GM23338 (cell line): ENCODE data around the gene SERPINI2. TPM values are rescaled to one million over a fixed set of nuclear protein-coding genes. Genes with fewer than 3 reads are reported as not detected.

ENCODE experiments used
- ATAC-seq: fragments of 200-7000 bp; cut with Tn5 transposase; 3 replicates; pipeline ENCODE4 v1.9.1; 2020
- DNase-seq: peaks from one replicate; pipeline ENCODE4 v3.0.0-alpha.2; 2015; ENCODE audit warnings: low spot score
- H2AFZ ChIP-seq: fragments of 200-600 bp; sonication (generic); 2 replicates; pipeline ENCODE4 v1.8.0; 2016; ENCODE audit warnings: antibody characterized with exemption, mild to moderate bottlenecking, moderate library complexity
- H3F3A ChIP-seq: fragments of 200-600 bp; sonication (generic); replicated peaks from 2 replicates; pipeline ENCODE4 v1.8.0; 2017; ENCODE audit warnings: antibody characterized with exemption, mixed run types, low read depth
- H3K27ac ChIP-seq: fragments of 200-600 bp; sonication (generic); 2 replicates; pipeline ENCODE4 v1.6.1; 2016; ENCODE audit warnings: low read depth
- H3K27me3 ChIP-seq: fragments of 200-600 bp; sonication (generic); 2 replicates; pipeline ENCODE4 v1.8.0; 2016; ENCODE audit warnings: mild to moderate bottlenecking, mixed run types, moderate library complexity; ENCODE audit not compliant: insufficient read depth
- H3K36me3 ChIP-seq: fragments of 200-600 bp; sonication (generic); 2 replicates; pipeline ENCODE4 v1.8.0; 2016; ENCODE audit warnings: mild to moderate bottlenecking; ENCODE audit not compliant: insufficient read depth
- H3K4me1 ChIP-seq: fragments of 200-600 bp; sonication (generic); 2 replicates; pipeline ENCODE4 v1.8.0; 2016; ENCODE audit warnings: mild to moderate bottlenecking, moderate library complexity; ENCODE audit not compliant: insufficient read depth
- H3K4me2 ChIP-seq: fragments of 200-600 bp; sonication (generic); 2 replicates; pipeline ENCODE4 v1.7.1; 2017; ENCODE audit warnings: mixed run types
- H3K4me3 ChIP-seq: fragments of 200-600 bp; sonication (generic); 2 replicates; pipeline ENCODE4 v1.6.1; 2016; ENCODE audit warnings: mixed run types
- H3K79me2 ChIP-seq: fragments of 200-600 bp; sonication (generic); replicated peaks from 2 replicates; pipeline ENCODE4 v1.8.0; 2017; ENCODE audit warnings: mild to moderate bottlenecking; ENCODE audit not compliant: insufficient read depth
- H3K9me2 ChIP-seq: fragments of 200-600 bp; sonication (generic); 2 replicates; pipeline ENCODE4 v1.8.0; 2017; ENCODE audit not compliant: insufficient read depth
- H4K20me1 ChIP-seq: fragments of 200-600 bp; sonication (generic); replicated peaks from 2 replicates; pipeline ENCODE4 v1.8.0; 2017; ENCODE audit warnings: mild to moderate bottlenecking; ENCODE audit not compliant: insufficient read depth
- H3K27ac Mint-ChIP-seq: 2 replicates; pipeline ENCODE4 v1.8.0; 2020; ENCODE audit warnings: inconsistent platforms, mild to moderate bottlenecking, moderate library complexity, mixed read lengths
- H3K27me3 Mint-ChIP-seq: 3 replicates; pipeline ENCODE4 v1.8.0; 2022; ENCODE audit warnings: low read depth, mild to moderate bottlenecking, moderate library complexity, mixed read lengths, inconsistent platforms; ENCODE audit not compliant: insufficient read depth, poor library complexity
- H3K36me3 Mint-ChIP-seq: 3 replicates; pipeline ENCODE4 v1.8.0; 2021; ENCODE audit warnings: low read depth, mild to moderate bottlenecking, inconsistent platforms, moderate library complexity, mixed read lengths
- H3K4me1 Mint-ChIP-seq: 3 replicates; pipeline ENCODE4 v1.8.0; 2020; ENCODE audit warnings: mild to moderate bottlenecking, inconsistent platforms, mixed read lengths
- H3K4me3 Mint-ChIP-seq: 3 replicates; pipeline ENCODE4 v1.8.0; 2021; ENCODE audit warnings: moderate library complexity, mild to moderate bottlenecking, inconsistent platforms, mixed read lengths
- H3K9me3 Mint-ChIP-seq: 3 replicates; pipeline ENCODE4 v1.8.0; 2020; ENCODE audit warnings: moderate library complexity, mild to moderate bottlenecking, inconsistent platforms, mixed read lengths
- CREB1 ChIP-seq: fragments of 250-450 bp; sonication (Bioruptor Pico); IDR thresholded peaks from 2 replicates; pipeline ENCODE4 v1.5.0; 2020; ENCODE audit warnings: low read depth, mild to moderate bottlenecking, moderate library complexity
- EZH2 ChIP-seq: fragments of 200-600 bp; sonication (generic); IDR thresholded peaks from one replicate; pipeline ENCODE4 v1.8.0; 2017; ENCODE audit warnings: antibody characterized with exemption, mild to moderate bottlenecking, low read depth; ENCODE audit not compliant: unreplicated experiment
- EZH2phosphoT487 ChIP-seq: fragments of 200-600 bp; sonication (generic); IDR thresholded peaks from one replicate; pipeline ENCODE4 v1.8.1; 2018; ENCODE audit warnings: antibody characterized with exemption; ENCODE audit not compliant: unreplicated experiment
- JUNB ChIP-seq: IDR thresholded peaks from one replicate; pipeline ENCODE4 v1.6.1; 2016; ENCODE audit warnings: antibody characterized with exemption; ENCODE audit not compliant: unreplicated experiment
- NANOG ChIP-seq: IDR thresholded peaks from 2 replicates; pipeline ENCODE4 v1.6.1; 2016; ENCODE audit warnings: antibody characterized with exemption, borderline replicate concordance
- POLR2AphosphoS5 ChIP-seq: IDR thresholded peaks from 2 replicates; pipeline ENCODE4 v1.6.1; 2016; ENCODE audit warnings: antibody characterized with exemption, low read depth
- STAT1 ChIP-seq: IDR thresholded peaks from one replicate; pipeline ENCODE4 v1.6.1; 2016; ENCODE audit warnings: antibody characterized with exemption; ENCODE audit not compliant: unreplicated experiment
- ZNF114 ChIP-seq: fragments of 250-450 bp; sonication (Bioruptor Pico); IDR thresholded peaks from 2 replicates; pipeline ENCODE4 v1.5.0; 2020; ENCODE audit warnings: mild to moderate bottlenecking, moderate library complexity
- polyA plus RNA-seq: library from polyadenylated mRNA; unstranded; fragments of >200 nt; fragmentation: Nextera tagmentation; extraction: Ambion mirVana; gene quantifications from 2 replicates; pipeline ENCODE4 v1.2.1, GENCODE V29; 2016
- total RNA-seq: library from RNA; depleted of rRNA; stranded (reverse); fragments of >200 nt; shearing (Covaris generic); gene quantifications from 2 replicates; pipeline ENCODE4 v1.2.3, GENCODE V29; 2014
- TF ChIP-seq, protein P1 (sequence below), 2 experiments: fragments of 200-600 bp in 1 of 2; sonication (generic) in 1 of 2; conservative IDR thresholded peaks; 2 replicates each; pipeline versions ENCODE4 v1.5.1 to v1.6.1; 2016 to 2017; ENCODE audit warnings: antibody characterized with exemption in 2 of 2, low read depth in 2 of 2, mild to moderate bottlenecking in 2 of 2, moderate library complexity in 1 of 2
- TF ChIP-seq, protein P2 (sequence below): IDR thresholded peaks from 2 replicates; pipeline ENCODE4 v1.6.1; 2016; ENCODE audit warnings: antibody characterized with exemption
- TF ChIP-seq, protein P3 (sequence below): IDR thresholded peaks from one replicate; pipeline ENCODE4 v1.6.1; 2018; ENCODE audit warnings: antibody characterized with exemption; ENCODE audit not compliant: unreplicated experiment
- TF ChIP-seq, protein P4 (sequence below): fragments of 250-450 bp; sonication (Bioruptor Pico); IDR thresholded peaks from 2 replicates; pipeline ENCODE4 v1.5.0; 2020; ENCODE audit warnings: mild to moderate bottlenecking, moderate library complexity

SERPINI2 gene
- total and polyA plus RNA-seq, 2 experiments from 2014 or later = 0.68 to 2.5 TPM

DNA sequence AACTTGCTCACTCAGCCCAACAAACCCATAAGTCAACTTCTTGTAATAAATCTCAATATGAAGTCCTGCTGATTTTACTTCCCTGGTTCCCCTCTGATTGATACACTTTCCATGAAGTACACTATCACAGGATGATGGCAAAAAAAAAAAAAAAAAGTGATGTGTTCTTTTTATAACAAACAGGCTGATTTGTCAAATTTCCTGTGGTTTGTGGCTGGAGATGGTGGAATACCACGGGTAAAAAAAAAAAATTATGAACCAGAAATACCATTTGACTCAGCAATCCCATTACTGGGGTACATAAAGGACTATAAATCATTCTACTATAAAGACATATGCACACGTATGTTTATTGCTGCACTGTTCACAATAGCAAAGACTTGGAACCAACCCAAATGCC is 10.7 kb upstream of the SERPINI2 start:
- Histone ChIP-seq H2AFZ (no peak overlapping the region), H3K27me3 (no peaks in the 10 kb centered on the region), H3K4me1 (0 out of 2 replicates have a peak, but pooled peaks cover 1% of the 10 kb centered on the region), H3K79me2 (no peaks in the 10 kb centered on the region), H3K4me3 (no peak overlapping the region), H3K27ac (no peak overlapping the region), H4K20me1 (no peaks in the 10 kb centered on the region), H3K9me2 (no peaks in the 10 kb centered on the region), H3K36me3 (no peaks in the 10 kb centered on the region), H3K4me2 (no peak overlapping the region), H3F3A (no peaks in the 10 kb centered on the region)
- Mint-ChIP-seq H3K27me3 (peaks cover 3% of the 10 kb centered on the region), H3K36me3 (no peaks in the 10 kb centered on the region), H3K4me1 (no peaks in the 10 kb centered on the region; the same call in 2 of the 3 replicates), H3K27ac (no peak overlapping the region), H3K4me3 (no peak overlapping the region), H3K9me3 (no peaks in the 10 kb centered on the region)
- DNase-seq (no peak), ATAC-seq (no peak)
- TF ChIP-seq, protein P1, sequence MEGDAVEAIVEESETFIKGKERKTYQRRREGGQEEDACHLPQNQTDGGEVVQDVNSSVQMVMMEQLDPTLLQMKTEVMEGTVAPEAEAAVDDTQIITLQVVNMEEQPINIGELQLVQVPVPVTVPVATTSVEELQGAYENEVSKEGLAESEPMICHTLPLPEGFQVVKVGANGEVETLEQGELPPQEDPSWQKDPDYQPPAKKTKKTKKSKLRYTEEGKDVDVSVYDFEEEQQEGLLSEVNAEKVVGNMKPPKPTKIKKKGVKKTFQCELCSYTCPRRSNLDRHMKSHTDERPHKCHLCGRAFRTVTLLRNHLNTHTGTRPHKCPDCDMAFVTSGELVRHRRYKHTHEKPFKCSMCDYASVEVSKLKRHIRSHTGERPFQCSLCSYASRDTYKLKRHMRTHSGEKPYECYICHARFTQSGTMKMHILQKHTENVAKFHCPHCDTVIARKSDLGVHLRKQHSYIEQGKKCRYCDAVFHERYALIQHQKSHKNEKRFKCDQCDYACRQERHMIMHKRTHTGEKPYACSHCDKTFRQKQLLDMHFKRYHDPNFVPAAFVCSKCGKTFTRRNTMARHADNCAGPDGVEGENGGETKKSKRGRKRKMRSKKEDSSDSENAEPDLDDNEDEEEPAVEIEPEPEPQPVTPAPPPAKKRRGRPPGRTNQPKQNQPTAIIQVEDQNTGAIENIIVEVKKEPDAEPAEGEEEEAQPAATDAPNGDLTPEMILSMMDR (conservative IDR thresholded peaks at IDR 0.05; ENCODE audit: low read depth in 2 of 2) = no peak
- TF ChIP-seq EZH2 (no peak), POLR2AphosphoS5 (no peak), JUNB (no peak), STAT1 (no peak), CREB1 (CRISPR knock-in tag) (no peak), NANOG (no peak), EZH2phosphoT487 (no peak), ZNF114 (CRISPR knock-in tag) (no peak)
- TF ChIP-seq, protein P2, sequence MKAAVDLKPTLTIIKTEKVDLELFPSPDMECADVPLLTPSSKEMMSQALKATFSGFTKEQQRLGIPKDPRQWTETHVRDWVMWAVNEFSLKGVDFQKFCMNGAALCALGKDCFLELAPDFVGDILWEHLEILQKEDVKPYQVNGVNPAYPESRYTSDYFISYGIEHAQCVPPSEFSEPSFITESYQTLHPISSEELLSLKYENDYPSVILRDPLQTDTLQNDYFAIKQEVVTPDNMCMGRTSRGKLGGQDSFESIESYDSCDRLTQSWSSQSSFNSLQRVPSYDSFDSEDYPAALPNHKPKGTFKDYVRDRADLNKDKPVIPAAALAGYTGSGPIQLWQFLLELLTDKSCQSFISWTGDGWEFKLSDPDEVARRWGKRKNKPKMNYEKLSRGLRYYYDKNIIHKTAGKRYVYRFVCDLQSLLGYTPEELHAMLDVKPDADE = no peak
- TF ChIP-seq, protein P3, sequence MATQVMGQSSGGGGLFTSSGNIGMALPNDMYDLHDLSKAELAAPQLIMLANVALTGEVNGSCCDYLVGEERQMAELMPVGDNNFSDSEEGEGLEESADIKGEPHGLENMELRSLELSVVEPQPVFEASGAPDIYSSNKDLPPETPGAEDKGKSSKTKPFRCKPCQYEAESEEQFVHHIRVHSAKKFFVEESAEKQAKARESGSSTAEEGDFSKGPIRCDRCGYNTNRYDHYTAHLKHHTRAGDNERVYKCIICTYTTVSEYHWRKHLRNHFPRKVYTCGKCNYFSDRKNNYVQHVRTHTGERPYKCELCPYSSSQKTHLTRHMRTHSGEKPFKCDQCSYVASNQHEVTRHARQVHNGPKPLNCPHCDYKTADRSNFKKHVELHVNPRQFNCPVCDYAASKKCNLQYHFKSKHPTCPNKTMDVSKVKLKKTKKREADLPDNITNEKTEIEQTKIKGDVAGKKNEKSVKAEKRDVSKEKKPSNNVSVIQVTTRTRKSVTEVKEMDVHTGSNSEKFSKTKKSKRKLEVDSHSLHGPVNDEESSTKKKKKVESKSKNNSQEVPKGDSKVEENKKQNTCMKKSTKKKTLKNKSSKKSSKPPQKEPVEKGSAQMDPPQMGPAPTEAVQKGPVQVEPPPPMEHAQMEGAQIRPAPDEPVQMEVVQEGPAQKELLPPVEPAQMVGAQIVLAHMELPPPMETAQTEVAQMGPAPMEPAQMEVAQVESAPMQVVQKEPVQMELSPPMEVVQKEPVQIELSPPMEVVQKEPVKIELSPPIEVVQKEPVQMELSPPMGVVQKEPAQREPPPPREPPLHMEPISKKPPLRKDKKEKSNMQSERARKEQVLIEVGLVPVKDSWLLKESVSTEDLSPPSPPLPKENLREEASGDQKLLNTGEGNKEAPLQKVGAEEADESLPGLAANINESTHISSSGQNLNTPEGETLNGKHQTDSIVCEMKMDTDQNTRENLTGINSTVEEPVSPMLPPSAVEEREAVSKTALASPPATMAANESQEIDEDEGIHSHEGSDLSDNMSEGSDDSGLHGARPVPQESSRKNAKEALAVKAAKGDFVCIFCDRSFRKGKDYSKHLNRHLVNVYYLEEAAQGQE = no peak
- TF ChIP-seq, protein P4, sequence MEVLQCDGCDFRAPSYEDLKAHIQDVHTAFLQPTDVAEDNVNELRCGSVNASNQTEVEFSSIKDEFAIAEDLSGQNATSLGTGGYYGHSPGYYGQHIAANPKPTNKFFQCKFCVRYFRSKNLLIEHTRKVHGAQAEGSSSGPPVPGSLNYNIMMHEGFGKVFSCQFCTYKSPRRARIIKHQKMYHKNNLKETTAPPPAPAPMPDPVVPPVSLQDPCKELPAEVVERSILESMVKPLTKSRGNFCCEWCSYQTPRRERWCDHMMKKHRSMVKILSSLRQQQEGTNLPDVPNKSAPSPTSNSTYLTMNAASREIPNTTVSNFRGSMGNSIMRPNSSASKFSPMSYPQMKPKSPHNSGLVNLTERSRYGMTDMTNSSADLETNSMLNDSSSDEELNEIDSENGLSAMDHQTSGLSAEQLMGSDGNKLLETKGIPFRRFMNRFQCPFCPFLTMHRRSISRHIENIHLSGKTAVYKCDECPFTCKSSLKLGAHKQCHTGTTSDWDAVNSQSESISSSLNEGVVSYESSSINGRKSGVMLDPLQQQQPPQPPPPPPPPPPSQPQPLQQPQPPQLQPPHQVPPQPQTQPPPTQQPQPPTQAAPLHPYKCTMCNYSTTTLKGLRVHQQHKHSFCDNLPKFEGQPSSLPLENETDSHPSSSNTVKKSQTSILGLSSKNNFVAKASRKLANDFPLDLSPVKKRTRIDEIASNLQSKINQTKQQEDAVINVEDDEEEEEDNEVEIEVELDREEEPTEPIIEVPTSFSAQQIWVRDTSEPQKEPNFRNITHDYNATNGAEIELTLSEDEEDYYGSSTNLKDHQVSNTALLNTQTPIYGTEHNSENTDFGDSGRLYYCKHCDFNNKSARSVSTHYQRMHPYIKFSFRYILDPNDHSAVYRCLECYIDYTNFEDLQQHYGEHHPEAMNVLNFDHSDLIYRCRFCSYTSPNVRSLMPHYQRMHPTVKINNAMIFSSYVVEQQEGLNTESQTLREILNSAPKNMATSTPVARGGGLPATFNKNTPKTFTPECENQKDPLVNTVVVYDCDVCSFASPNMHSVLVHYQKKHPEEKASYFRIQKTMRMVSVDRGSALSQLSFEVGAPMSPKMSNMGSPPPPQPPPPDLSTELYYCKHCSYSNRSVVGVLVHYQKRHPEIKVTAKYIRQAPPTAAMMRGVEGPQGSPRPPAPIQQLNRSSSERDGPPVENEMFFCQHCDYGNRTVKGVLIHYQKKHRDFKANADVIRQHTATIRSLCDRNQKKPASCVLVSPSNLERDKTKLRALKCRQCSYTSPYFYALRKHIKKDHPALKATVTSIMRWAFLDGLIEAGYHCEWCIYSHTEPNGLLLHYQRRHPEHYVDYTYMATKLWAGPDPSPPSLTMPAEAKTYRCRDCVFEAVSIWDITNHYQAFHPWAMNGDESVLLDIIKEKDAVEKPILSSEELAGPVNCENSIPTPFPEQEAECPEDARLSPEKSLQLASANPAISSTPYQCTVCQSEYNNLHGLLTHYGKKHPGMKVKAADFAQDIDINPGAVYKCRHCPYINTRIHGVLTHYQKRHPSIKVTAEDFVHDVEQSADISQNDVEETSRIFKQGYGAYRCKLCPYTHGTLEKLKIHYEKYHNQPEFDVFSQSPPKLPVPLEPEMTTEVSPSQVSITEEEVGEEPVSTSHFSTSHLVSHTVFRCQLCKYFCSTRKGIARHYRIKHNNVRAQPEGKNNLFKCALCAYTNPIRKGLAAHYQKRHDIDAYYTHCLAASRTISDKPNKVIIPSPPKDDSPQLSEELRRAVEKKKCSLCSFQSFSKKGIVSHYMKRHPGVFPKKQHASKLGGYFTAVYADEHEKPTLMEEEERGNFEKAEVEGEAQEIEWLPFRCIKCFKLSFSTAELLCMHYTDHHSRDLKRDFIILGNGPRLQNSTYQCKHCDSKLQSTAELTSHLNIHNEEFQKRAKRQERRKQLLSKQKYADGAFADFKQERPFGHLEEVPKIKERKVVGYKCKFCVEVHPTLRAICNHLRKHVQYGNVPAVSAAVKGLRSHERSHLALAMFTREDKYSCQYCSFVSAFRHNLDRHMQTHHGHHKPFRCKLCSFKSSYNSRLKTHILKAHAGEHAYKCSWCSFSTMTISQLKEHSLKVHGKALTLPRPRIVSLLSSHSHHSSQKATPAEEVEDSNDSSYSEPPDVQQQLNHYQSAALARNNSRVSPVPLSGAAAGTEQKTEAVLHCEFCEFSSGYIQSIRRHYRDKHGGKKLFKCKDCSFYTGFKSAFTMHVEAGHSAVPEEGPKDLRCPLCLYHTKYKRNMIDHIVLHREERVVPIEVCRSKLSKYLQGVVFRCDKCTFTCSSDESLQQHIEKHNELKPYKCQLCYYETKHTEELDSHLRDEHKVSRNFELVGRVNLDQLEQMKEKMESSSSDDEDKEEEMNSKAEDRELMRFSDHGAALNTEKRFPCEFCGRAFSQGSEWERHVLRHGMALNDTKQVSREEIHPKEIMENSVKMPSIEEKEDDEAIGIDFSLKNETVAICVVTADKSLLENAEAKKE = no peak
